HG03342 (cell line): ENCODE measurements around the gene AP1M2.
"Not testable (repeated sequence)": the region's sequence is repeated elsewhere in the genome, so short reads cannot be mapped to it uniquely, and the experiment has no call there.

ENCODE experiments used
- ATAC-seq: cut with Tn5 transposase; IDR thresholded peaks from one replicate; pipeline ENCODE4 v1.9.1; 2021; ENCODE audit warnings: mild to moderate bottlenecking, moderate library complexity; ENCODE audit not compliant: unreplicated experiment

The AP1M2 gene

DNA sequence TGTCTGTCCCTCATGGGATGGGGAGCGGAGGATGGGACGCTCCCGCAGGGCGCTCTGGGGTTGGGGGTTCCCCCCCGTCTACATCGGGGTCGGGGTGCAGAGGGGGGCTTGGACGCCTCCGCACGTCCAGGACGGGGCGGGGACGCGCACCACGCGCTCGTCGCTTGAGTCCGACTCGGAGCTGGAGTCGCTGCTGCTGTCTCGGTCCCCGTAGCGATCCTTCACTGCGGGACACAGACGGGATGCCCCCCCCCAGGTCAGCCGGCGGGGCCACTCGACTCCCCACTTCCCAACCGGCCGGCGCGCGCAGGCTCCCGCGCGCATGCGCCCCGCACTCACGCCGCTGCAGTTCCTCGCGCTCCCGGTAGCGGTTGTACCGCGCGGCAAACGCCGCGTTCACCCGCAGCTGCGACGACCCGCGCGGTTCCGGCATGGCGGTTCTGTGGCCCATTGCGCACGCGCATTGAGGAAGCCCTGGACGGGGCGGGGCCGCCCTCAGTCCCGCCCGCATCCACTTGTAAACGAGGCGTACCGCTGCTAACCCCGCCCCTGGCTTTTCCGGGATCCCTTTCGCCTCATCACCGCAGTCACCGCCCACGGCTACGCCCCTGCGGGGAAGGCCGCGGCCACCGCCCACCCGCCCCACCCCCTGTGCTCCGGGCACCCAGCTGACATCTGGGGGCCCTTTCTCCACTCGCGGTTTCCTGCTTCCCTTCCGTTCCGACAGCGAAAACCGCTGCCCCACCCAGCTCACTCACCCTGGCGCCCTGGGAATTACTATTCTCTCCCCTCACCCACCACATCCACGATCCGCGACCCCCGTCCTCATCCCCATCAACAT lies 21.3 kb downstream of the AP1M2 start, which contains the start of gene KRI1:
TSS of gene KRI1 (minus strand) at position 444 of the 841 bp plus-strand sequence. CDS start at position 433, 11 bp downstream.
- peak; percentile 38 for ATAC-seq

DNA sequence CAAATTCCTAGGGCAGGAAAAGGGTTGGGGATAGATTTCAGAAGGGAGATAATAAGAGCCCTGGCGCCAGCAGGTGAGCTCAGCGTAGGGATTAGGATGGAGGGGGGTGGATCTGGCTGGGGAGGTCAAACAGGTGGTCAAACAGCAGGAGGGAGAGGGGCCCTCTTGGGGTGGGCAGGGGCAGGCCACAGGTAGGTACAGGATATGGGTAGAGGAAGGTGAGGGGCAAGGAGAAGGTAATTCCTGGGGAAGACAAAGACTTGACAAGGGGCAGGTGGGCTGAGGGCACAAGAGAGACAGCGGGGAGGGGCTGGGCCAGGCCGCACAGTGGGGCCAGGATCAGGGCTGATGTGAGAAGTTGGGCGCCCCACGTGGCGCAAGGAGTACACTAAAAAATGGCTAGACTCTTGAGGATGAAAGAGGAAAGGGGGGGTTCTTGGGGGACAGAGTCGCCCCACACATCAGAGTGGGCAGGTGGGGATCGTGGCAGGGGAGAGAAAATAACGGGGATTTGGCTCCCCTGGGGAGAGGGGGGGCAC lies 22.0 kb downstream of the AP1M2 start:
- no peak for ATAC-seq

DNA sequence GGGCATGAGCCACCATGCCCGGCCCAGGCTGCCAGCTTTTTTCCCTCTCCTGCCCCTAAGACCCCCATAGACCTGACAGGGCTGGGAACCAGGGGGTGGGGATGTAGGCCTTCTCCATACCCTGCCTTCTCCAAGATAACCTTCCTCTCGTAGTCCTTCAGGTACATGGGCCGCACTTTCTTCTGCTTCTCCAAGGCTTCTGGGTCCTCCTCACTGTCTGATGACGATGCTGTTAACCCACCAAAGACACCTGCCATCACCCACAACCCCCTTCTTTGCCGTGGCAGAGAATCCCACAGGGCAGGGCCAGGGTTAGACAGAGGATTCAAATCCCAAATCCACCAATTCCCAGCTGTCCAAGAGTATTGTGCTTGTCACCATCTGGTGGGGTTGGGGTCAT lies 24.5 kb downstream of the AP1M2 start:
- ATAC-seq: no peak

DNA sequence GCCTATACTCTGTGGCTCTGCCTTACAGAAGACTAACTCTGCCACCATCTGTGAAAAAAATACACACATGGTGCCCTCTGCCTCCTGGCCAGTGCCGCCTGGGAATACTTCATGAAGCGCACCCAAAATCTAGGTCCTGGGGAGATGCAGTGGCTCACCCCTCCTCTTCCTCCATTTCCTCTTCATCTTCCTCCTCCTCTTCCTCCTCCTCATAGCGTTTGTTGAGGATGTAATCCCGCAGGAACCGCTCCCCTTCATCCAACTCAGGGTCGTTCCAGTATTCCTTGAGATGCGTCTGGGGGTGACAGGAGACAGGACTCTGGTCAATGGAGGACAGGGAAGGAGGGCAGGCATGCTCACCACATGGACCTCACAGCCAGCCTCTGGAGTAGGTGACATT lies 27.0 kb downstream of the AP1M2 start:
- ATAC-seq: no peak

DNA sequence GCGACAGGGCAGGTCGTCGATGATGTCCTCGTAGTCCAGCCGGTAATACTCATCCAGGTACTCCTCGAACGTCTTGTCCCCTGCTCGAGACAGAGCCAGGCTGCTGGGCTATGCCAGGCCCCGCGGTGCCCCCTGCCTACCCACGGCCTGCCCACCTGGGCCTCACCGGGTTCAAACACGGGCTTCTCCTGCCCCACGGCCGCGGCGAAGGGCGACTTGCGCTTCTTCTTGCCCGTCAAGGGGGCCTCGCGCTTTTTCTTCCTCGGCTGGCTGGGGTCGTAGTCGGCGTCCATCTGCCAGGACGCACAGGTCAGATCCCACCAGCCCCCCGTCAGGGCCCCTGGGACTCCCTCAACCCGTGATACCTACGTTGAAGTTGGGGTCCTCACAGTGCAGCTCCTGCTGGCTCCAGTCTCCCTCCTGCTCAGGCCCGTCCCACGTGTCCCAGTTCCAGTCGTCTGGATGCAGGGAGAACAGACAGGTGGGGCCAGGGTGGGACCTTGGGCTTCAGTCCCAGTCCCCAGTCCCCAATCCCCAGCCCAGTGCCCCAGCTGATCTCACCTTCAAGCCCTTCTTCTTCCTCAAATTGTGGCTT lies 29.4 kb downstream of the AP1M2 start:
- no peak for ATAC-seq

DNA sequence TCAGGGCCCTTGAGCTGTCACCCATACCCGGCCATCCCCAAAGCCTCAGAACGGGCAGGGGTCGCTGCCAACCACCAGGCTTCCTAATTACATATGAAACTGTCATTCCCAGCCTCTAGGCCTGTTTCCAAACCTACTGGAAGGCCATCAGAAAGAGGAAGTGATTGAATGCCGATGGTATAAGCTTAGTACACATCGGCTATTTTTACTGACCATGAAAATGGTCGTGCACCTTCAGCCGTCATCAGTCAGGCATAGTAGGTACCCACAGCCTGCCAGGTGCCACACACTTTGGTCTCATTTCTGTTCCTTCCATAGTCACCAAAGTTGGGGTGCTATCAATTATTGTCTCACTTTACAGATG lies 31.5 kb downstream of the AP1M2 start:
- ATAC-seq: no peak

DNA sequence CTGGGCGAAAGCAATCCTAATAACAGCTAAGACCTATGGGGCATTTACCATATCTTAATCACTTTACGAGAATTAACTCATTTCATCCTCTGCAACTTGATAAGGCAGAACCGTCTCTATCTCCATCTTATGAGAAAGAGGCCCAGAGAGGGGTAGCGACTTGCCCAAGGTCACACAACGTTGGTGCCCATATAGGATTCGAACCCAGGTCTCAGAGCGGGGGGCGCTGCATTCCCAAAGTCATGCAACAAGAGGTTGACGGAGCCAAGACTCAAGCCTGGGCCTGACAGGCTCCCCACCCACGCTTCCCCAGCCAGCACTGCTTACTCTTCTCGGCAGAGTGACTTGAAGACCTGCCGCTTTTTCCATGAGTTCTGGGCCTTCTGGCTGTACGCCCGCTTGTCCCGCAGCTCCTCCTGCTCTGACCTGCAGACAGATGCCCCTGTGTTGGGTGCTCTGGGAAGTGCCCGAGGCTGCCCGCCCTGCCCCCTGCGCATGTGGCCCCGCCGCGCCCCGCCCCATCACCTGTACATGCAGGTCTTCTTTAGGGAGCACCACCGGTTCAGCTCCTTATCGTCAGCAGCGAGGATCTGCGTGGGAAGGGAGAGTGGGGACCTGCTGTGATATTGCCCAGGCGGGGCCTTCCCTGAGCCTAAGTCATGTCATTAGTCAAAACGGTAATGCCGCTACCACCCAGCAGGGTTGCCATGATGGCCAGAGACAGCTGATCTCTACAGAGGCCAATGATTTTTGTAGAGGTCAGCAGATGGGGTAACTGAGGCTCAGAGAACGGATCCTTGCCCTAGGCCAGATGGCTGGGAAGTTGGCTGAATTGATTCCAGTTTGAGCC lies 32.1 kb downstream of the AP1M2 start:
- no peak for ATAC-seq

DNA sequence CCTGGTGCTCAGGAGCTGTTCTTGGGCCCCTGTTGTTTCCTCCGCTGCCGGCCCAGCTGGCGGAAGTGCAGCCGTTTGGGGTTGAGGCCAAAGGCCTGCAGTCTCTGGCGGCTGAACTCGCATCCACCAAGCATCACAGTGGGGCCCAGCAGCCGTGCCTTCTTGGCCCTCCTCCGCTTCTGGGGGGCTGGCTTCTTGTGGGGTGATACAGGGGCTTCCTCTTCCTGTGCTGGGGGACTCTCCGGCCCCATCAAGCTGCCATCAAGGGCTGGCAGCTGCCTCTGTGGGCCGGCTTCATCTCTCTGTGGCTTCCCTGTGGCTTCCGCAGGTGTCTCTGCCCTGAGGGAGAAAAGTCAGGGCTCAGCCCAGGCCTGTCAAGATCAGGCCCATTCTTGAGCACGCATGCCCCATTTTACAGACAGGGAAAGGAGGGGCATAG lies 33.1 kb downstream of the AP1M2 start:
- ATAC-seq: no peak

DNA sequence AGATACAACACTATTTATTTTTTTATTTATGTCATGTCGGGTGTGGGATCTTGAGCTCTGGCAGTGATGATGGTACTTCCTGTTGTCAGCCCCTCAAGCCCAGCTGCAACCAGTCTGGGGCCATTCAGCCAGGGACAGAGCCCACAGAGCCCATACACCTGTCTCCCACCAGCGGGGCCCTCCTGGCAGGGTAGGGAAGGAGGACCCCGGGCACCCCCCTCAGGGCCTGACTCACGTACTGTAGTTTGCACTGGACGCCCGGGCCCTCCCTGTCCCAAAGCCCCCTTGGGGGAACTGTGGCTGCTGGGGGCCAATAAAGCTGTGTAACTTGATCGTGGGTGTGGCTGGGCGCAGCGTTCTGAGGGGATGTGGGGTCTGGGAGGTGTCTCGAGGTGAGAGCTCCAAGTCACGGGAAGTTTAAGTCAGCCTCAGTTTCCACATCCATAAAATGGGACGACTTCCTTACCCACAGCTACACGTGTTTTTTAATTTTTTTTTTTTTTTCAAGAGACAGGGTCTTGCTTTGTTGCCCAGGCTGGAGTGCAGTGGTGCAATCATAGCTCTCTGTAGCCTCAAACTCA lies 33.9 kb downstream of the AP1M2 start:
- ATAC-seq: no peak

DNA sequence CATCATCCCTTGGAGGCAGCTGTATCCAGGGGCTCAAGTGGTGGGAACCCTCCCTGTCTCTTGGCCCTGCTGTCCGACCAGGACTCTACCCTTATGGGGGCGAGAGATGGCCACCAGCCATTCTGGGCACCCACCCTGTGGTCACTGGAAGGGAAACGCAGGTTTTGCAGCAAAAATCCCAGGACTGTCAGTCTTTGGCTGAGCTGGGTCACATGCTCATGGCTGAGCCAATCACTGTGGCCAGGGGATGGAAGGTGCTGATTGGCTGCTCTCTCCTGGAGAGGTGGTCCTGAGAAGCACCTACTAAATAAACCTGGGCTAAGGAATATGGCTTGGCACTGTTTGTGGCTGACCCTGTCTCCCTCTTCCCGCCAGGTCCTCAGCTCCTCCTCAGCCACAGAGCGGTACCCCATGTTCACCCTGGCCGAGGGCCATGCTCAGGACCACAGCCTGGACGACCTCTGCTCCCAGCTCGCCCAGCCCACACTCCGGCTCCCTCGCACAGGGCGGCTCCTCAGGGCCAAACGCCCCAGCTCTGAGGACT lies 34.5 kb downstream of the AP1M2 start:
- ATAC-seq: no peak

DNA sequence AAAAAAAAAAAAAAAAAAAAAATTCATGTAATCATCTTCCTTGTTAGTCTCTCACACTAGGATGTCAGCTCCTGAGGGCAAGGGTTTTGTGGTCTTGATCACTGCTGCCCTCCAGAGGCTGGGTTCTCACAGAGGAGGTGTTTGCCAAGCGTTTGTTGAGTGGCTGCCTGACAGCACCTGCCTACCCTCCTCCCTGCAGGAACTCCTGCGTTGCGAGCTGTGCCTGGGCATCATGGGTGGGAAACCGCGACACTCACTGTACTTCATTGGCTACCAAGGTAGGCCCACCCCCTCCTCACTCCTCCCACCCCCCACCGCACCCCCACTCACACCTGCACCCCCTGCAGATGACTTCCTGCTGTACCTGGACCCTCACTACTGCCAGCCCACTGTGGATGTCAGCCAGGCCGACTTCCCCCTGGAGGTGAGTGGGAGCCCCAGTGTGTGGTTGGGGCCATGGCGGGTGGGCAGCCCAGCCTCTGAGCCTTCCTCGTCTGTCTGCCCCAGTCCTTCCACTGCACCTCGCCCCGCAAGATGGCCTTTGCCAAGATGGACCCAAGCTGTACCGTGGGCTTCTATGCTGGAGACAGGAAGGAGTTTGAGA lies 35.3 kb downstream of the AP1M2 start:
- ATAC-seq: no peak

DNA sequence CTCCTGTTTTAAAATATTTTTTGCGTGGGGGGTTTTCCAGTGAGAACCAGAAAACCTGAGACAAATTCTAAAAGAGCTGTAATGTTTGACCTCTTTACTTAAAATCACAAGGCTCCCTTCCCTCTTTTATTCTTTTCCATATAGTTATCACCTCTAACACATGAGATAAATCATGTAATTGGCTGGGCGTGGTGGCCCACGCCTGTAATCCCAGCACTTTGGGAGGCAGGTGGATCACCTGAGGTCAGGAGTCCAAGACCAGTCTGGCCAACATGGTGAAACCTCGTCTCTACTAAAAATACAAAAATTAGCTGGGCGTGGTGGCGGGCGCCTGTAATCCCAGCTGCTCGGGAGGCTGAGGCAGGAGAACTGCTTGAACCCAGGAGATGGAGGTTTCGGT lies 36.1 kb downstream of the AP1M2 start:
- ATAC-seq: not testable (repeated sequence)

DNA sequence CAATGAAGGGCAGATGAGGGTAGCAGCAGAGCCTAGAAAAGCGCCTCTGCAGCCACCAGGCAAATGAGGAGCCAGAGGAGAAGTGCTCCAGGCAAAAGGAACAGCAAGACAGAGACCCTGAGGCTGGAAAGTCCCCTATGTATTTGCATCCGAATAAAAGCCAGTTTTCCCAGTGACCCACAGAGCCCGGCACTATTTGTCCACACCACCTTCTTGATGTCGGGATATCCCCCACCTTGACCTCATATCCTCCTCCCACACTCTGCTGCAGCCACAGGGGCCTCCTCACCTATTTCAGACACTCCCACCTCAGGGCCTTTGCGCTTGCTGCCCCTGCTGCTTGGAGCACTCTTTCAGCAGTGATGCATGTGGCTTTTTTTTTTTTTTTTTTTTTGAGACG lies 36.8 kb downstream of the AP1M2 start:
- no peak for ATAC-seq

DNA sequence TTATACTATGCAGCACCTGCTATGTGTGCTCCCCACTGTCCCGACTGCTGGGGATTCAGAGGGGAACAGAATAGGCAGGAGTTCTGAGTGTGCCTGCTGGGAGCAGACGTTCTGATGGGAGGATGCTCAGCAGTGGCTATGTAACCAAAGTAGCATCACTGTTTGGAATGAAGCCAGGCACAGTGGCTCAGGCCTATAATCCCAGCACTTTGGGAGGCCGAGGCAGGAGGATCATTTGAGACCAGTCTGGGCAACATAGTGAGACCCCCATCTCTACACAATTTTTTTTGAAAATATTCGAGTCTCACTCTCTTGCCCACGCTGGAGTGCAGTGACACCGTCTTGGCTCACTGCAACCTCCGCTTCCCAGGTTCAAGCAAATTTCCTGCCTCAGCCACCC lies 37.4 kb downstream of the AP1M2 start:
- ATAC-seq: no peak

DNA sequence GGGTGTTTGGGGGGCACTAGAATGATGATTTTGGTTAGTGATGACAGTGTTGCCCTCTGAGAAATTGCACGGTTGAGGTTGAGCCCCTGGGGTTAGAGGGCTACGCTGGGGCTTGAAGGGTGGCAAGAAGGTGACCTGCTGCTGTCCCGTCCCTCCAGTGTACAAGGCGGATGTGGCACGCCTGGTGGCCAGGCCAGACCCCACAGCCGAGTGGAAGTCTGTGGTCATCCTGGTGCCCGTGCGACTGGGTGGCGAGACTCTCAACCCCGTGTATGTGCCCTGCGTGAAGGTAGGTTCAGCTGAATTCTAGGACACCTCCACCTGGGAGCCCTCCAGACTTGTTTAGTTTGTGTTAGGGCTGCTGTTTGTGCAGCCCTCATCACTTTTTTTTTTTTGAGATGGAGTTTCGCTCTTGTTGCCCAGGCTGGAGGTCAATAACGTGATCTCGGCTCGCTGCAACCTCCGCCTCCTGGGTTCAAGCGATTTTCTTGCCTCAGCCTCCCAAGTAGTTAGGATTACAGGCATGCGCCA lies 38.3 kb downstream of the AP1M2 start:
- ATAC-seq: no peak

DNA sequence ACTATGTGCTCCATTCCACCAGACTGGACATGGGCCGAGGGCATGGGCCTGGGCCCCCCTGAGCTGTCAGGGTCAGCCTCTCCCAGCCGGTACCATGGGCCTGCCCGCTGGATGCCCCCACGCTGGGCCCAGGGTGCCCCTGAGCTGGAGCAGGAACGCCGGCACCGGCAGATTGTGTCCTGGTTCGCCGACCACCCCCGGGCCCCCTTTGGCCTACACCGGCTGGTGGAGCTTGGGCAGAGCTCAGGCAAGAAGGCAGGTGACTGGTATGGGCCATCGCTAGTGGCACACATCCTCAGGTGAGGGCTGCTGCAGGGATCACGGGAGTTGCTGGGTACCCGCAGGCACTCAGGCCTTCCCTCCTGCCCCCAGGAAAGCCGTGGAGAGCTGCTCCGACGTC lies 40.3 kb downstream of the AP1M2 start:
- ATAC-seq: no peak

DNA sequence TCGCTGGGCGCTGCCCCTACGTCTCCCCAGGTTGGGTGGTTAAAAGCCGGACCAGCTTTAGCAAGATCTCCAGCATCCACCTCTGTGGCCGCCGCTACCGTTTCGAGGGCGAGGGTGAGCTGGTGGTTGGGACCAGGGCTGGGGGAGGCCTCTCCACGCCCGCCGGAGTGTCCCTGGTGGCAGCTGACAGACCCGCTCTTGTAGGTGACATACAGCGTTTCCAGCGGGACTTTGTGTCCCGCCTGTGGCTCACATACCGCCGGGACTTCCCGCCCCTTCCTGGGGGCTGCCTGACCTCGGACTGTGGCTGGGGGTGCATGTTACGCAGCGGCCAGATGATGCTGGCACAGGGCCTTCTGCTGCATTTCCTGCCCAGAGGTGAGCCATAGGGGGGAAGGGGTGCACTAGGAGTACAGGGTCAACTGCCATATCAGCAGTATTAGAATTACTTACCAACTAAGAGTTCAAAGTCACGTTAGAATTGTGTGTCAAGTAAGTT lies 42.3 kb downstream of the AP1M2 start:
- no peak for ATAC-seq

DNA sequence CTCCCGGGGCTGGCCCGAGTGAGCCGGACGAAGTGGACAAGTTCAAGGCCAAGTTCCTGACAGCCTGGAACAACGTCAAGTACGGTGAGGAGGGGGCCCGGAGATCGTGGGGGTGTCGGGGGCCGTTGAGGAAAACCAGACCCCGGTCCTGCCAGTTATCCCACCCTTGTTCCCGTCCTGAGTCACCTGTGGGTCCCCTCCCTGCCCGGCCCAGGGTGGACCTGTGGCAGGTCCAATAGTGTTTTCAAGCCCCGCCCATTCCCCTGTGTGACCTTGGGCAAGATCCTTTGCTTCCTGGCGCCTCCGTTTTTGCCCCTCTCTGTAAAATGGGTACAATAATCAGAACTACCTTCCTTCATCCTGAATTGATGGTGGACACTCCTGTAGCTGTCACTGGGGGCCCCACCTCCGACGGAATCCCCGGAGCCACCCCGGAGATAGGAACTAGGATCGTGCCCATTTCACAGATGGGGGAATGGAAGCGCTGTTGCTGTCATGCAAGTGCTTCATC lies 42.8 kb downstream of the AP1M2 start:
- no peak for ATAC-seq

DNA sequence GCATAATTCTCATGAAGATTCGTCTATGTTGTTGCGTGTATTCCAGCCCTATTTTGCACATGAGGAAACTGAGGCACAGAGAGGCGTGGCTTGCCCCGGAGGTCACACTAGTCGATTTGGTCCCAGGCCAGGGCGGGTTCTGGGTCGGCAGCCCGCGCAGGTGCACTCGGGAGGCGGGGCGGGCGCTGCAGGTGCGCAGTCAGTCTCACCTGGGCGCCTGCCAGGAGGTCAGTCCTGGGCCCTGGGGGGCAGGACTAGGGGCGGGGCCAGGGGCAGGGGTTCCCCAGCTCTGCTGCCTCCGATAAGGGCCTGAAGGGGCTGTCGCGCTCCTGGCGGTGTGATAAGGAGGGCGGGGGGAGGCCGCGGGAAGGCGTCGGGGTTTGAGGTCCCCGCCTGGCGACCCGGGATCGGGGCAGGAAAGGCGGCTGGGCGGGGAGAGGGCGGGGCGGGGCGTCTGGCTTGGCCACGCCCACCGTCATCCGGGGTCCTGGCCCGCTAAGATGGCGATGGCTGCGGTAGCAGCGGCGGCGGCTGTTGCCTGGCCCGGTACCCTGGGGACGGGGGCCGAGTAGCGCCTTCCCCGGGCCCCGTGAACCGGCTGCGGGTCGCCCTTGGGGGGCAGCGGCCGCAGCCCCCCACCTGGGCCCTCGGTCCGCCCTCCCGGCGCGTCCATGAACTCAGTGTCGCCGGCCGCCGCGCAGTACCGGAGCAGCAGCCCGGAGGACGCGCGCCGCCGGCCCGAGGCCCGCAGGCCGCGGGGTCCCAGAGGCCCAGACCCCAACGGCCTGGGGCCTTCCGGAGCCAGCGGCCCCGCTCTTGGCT lies 43.5 kb downstream of the AP1M2 start, which contains the start of gene ATG4D:
TSS of gene ATG4D (plus strand) at position 485 of the 822 bp plus-strand sequence. CDS start at position 672, 187 bp downstream.
- peak; percentile 83 for ATAC-seq
